Endodermal cell (in vitro differentiated cells): ENCODE results near the gene PARVA. TPM values are rescaled to one million over a fixed set of nuclear protein-coding genes. Genes with fewer than 3 reads are reported as not detected.

Experiments used
- DNase-seq: peaks from one replicate; pipeline ENCODE4 v3.0.0-alpha.2; 2017
- H3K27ac ChIP-seq: 2 replicates; pipeline ENCODE4 v1.5.1; 2013; ENCODE audit warnings: mild to moderate bottlenecking, low read depth, low read length, moderate library complexity
- H3K27me3 ChIP-seq: 2 replicates; pipeline ENCODE4 v1.6.1; 2013; ENCODE audit warnings: mild to moderate bottlenecking, low read length, moderate library complexity; ENCODE audit not compliant: insufficient read depth, control insufficient read depth, poor library complexity, severe bottlenecking
- H3K36me3 ChIP-seq: 2 replicates; pipeline ENCODE4 v1.7.0; 2013; ENCODE audit warnings: mild to moderate bottlenecking, low read length, moderate library complexity; ENCODE audit not compliant: control insufficient read depth, insufficient read depth
- H3K4me1 ChIP-seq: one replicate; pipeline ENCODE4 v1.7.0; 2013; ENCODE audit warnings: low read length; ENCODE audit not compliant: control insufficient read depth, insufficient read depth
- H3K4me3 ChIP-seq: 2 replicates; pipeline ENCODE4 v1.5.1; 2013; ENCODE audit warnings: mild to moderate bottlenecking, low read length, moderate library complexity
- H3K9ac ChIP-seq: 2 replicates; pipeline ENCODE4 v1.6.1; 2013; ENCODE audit warnings: mild to moderate bottlenecking, low read length, moderate library complexity; ENCODE audit not compliant: poor library complexity, severe bottlenecking; ENCODE audit errors: extremely low read depth
- H3K9me3 ChIP-seq: 2 replicates; pipeline ENCODE4 v1.6.1; 2013; ENCODE audit warnings: mild to moderate bottlenecking, low read length, moderate library complexity; ENCODE audit not compliant: control insufficient read depth
- H3K27ac Mint-ChIP-seq: 2 replicates; pipeline ENCODE4 v1.8.0; 2020; ENCODE audit warnings: mixed read lengths
- H3K27me3 Mint-ChIP-seq: 2 replicates; pipeline ENCODE4 v1.8.0; 2021; ENCODE audit warnings: mild to moderate bottlenecking, mixed read lengths; ENCODE audit not compliant: insufficient read depth
- H3K36me3 Mint-ChIP-seq: 2 replicates; pipeline ENCODE4 v1.8.0; 2020; ENCODE audit warnings: low read depth, mixed read lengths
- H3K4me1 Mint-ChIP-seq: 2 replicates; pipeline ENCODE4 v1.8.0; 2020; ENCODE audit warnings: mixed read lengths
- H3K4me3 Mint-ChIP-seq: 2 replicates; pipeline ENCODE4 v1.8.0; 2020; ENCODE audit warnings: mild to moderate bottlenecking, moderate library complexity, mixed read lengths
- H3K9me3 Mint-ChIP-seq: 2 replicates; pipeline ENCODE4 v1.8.0; 2020; ENCODE audit warnings: mild to moderate bottlenecking, mixed read lengths
- CTCF ChIP-seq: fragments of 200-600 bp; sonication (generic); conservative IDR thresholded peaks from 2 replicates; pipeline ENCODE4 v1.5.0; 2021; ENCODE audit warnings: antibody characterized with exemption, mild to moderate bottlenecking
- WGBS, 2 experiments: methylation state at CpG; one replicate each; pipeline versions ENCODE4 v1.1.5 to v1.1.7; 2013; ENCODE audit warnings: missing lambda C conversion rate in 2 of 2, mixed read lengths in 1 of 2; ENCODE audit not compliant: insufficient coverage in 1 of 2, insufficient read length in 1 of 2; 5-methylcytosine and 5-hydroxymethylcytosine counted together
- total RNA-seq, 2 donors: library from RNA; stranded (reverse); fragmentation: NEBNext Ultra II Directional in 1 of 2; extraction: Animal tissue kit (Norgen Biotek cat#: 25700) in 1 of 2; gene quantifications; 2 replicates in 1 of 2; 3 replicates in 1 of 2; pipeline ENCODE4 v1.2.1, GENCODE V29; 2021

The PARVA gene
- total RNA-seq, 2 donors from 2014 or later, result 27.3 to 37.3 TPM

DNA sequence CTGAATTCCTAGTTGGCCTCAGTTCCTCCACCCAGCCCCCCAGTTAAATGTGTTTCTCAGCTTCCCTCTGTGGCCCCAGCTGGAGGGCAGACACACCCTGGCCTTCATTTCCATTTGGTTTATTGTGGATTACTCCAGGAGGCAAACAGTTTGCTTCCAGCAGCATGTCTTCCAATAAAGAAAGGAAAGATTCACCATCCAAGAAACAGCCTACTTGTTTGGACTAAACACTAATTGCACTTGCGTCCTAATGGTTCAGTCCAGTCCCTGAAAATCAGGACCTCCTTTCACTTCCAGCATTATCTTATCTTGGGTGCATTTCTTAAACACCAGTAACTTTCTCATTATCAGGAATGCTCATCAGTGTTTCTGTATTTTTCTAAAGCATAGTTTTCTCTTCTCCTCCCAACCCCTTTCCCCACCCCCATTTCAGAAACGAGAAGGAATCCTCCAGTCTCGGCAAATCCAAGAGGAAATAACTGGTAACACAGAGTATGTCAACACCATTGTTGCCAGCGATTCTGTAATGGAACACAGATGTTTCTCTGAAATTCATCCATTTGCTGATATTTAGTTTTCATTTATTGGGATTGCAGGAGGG lies 130.9 kb downstream of the PARVA start:
- TF ChIP-seq CTCF, result no peak
- Histone ChIP-seq H3K4me3 (no peak overlapping the region), H3K27me3 (no peaks in the 10 kb centered on the region), H3K4me1 (peaks cover 12% of the 10 kb centered on the region), H3K9ac (no peak overlapping the region), H3K36me3 (peaks cover 6% of the 10 kb centered on the region), H3K27ac (no peak overlapping the region), H3K9me3 (no peaks in the 10 kb centered on the region)
- Mint-ChIP-seq H3K27ac (no peak overlapping the region), H3K27me3 (no peaks in the 10 kb centered on the region), H3K9me3 (no peaks in the 10 kb centered on the region), H3K36me3 (peaks cover 22% of the 10 kb centered on the region), H3K4me1 (peaks cover 32% of the 10 kb centered on the region), H3K4me3 (no peak overlapping the region)
- whole genome bisulfite sequencing, 2 experiments, result 81 to 85% methylated on average over 4 of the region's 4 CpGs
- no peak for DNase-seq

DNA sequence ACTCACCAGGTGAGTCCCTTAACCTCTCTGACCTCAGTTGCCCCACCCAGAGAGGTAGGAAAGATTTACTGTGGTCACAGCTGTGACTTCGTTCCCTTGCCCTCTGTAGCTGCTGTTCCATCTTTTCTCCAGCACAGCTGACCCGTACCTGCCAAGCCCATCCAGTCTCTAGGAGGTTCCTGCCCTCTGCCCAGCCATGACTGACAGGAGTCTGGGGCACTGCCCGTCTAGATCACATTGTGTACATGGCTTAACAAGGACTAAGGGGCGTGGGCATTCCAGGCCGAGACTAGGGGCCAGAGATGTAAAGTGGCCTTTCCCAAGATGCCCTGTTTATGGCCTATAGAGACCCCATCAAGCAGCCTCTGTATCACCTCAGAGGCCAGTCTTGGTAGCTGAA lies 132.0 kb downstream of the PARVA start:
- Histone ChIP-seq H3K4me3 (no peak overlapping the region), H3K27me3 (no peaks in the 10 kb centered on the region), H3K36me3 (peaks cover 3% of the 10 kb centered on the region), H3K9ac (no peak overlapping the region), H3K4me1 (peaks cover 12% of the 10 kb centered on the region), H3K27ac (no peak overlapping the region), H3K9me3 (no peaks in the 10 kb centered on the region)
- no peak for TF ChIP-seq CTCF
- Mint-ChIP-seq H3K4me3 (no peak overlapping the region), H3K27me3 (no peaks in the 10 kb centered on the region), H3K36me3 (peaks cover 22% of the 10 kb centered on the region), H3K27ac (no peak overlapping the region), H3K9me3 (no peaks in the 10 kb centered on the region), H3K4me1 (peaks cover 31% of the 10 kb centered on the region)
- 95 to 100% methylated on average over 4 to 5 of the region's 5 CpGs for WGBS, 2 experiments
- DNase-seq, result no peak

DNA sequence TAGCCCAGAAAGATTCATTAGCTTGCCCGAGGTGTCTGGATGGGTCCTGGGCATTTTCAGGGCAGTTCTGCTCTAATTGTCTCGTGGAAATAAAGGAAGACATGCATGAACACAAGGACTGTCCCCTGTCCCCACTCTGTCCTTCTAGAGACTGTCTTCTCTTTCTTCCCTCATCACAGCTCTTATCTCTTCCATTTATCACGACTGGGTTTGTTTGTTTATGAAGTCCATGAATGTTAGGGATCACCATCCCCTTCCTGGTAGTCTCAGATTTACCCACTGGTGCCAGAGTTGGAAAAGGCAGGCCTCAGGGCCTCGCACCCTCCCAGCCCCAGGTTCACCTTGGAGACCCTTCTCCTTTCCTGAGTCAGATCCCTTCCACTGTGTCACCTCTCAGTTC lies 134.8 kb downstream of the PARVA start:
- Mint-ChIP-seq H3K4me1 (peaks cover 23% of the 10 kb centered on the region), H3K36me3 (peaks cover 22% of the 10 kb centered on the region), H3K9me3 (no peaks in the 10 kb centered on the region), H3K4me3 (no peak overlapping the region), H3K27ac (no peak overlapping the region), H3K27me3 (no peaks in the 10 kb centered on the region)
- WGBS, 2 experiments, result 87 to 100% methylated on average over 2 to 4 of the region's 4 CpGs
- Histone ChIP-seq H3K4me1 (peaks cover 6% of the 10 kb centered on the region), H3K27ac (no peak overlapping the region), H3K9ac (no peak overlapping the region), H3K36me3 (no peaks in the 10 kb centered on the region), H3K27me3 (no peaks in the 10 kb centered on the region), H3K9me3 (no peaks in the 10 kb centered on the region), H3K4me3 (no peak overlapping the region)
- TF ChIP-seq CTCF, result no peak
- no peak for DNase-seq
